HCEC 1CT (cell line): ENCODE results near the gene SLC19A3.
"Not testable (repeated sequence)": the region's sequence is repeated elsewhere in the genome, so short reads cannot be mapped to it uniquely, and the experiment has no call there.

Experiments
- DNase-seq: peaks from one replicate; pipeline ENCODE4 v3.0.0-alpha.2; 2017

SLC19A3 gene

DNA sequence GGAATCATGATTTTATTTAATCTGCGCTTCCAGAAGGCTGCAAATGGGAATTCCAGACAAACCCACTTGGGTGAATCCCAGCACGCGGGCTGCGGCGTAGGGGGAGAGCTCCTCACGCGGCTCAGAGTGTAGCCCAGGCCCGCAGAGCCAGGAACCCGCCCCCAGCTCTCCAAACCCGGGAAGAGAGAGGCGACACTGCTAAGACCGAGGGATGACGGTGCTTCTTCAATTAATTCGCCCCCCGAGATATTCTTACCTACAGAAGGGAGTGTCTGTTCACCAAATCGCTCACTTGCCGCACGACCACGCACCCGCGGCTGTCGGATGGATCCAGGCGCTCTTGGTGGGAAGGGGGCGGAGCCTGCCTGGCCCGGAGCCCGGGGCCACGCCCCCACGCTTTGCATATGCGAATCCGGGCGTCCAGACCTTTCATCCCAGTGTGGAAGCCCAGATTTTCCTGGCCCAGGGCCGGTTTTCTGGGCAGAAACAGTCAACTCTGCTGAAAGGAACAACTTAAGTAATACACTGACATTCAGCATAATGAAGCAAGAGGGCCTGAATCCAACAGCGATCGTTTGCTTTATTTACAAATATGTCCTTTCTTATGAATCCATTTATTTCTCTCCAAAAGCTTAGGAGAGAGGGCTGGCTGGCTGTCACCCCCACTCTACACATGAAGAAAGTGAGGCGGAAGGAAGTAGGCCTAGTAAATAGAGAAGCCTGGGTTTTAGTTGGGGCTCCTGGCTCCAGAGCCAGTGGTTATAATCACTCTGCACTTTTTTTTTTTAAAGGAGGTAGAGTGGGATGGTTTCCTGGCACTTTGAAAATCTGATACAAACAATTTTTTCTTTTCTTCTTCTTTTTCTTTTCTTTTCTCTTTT, at the start of gene SLC19A3:
TSS of gene SLC19A3 (minus strand) at position 342 of the 881 bp plus-strand sequence. CDS start 15,710 bp downstream, outside the sequence.
- peak; percentile 59 for DNase-seq

GRCh38 chr2:227766373-227766883, 48.6 kb upstream of the SLC19A3 start:
- DNase-seq, result peak; percentile 65

- DNase-seq, result no peak
Observed at GRCh38 chr2:227765788-227766372, 48.1 kb upstream of the SLC19A3 start.

GRCh38 chr2:227761740-227762476, 44.1 kb upstream of the SLC19A3 start:
- DNase-seq, result no peak

GRCh38 chr2:227759411-227760118, 41.7 kb upstream of the SLC19A3 start:
- no peak for DNase-seq

- not testable (repeated sequence) for DNase-seq
Observed at GRCh38 chr2:227756261-227756660, 38.4 kb upstream of the SLC19A3 start.

DNA sequence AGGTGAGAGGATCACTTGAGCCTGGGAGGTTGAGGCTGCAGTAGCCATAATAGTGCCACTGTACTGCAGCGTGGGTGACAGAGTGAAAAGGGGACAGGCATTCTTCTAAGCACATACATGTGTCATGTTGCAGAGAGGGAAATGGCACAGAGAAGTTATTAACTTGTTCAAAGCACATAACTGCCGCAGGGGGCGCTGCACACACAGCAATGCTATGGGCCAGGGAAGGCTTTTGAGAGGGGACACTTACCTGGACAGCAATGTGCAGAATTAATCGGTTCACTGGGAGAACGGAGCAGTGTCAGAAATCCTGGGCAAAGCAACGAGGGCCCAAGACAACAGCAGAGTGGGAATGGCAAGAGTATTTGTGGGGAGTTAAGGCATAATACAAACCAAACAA, 30.3 kb upstream of the SLC19A3 start:
- DNase-seq, result peak; percentile 9

GRCh38 chr2:227745594-227745993, 27.8 kb upstream of the SLC19A3 start, which contains the start of gene SCYGR8:
Gene SCYGR8, plus strand, starts transcription at chr2:227745894. Its CDS starts 0 bp downstream, at chr2:227745894.
- DNase-seq, result no peak

DNA sequence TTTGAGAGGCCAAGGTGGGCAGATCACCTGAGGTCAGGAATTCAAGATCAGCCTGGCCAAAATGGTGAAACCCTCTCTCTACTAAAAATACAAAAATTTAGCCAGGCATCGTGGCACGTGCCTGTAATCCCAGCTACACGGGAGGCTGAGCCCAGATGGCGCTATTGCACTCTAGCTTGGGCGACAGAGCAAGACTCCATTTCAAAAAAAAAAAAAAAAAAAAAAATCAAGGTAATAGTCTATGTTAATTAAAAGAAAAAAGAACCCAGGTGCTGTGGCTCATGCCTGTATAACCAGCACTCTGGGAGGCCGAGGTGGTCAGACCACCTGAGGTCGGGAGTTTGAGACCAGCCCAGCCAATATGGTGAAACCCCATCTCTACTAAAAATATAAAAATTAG, 22.9 kb upstream of the SLC19A3 start:
- not testable (repeated sequence) for DNase-seq

- DNase-seq, result no peak
Observed at GRCh38 chr2:227739351-227739750, 21.5 kb upstream of the SLC19A3 start.

DNA sequence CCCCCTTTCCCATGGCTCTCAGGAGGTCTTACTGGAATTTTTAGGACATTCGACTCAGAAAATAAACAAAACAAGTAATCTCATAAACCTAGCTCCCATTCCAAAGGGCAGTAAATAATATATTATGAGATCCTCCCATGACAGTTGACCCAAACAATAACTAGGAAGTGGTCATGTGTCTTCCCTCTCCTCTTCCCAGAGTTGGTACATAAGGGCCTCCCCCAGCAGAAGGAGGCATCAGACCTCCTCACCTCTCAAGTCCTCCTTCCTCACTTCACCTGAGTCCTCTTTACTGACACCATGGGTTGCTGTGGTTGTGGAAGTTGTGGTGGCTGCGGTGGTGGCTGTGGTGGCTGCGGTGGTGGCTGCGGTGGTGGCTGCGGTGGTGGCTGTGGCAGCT, 10.2 kb upstream of the SLC19A3 start, which contains the start of gene SCYGR7:
TSS of gene SCYGR7 (plus strand) at position 301 of the 400 bp plus-strand sequence. CDS start at position 301, 0 bp downstream.
- no peak for DNase-seq

- no peak for DNase-seq
Observed at GRCh38 chr2:227724394-227725039, 6.7 kb upstream of the SLC19A3 start, which contains the start of gene SCYGR6. Gene SCYGR6, minus strand, starts transcription at chr2:227724757. Its CDS starts 0 bp downstream, at chr2:227724757.

GRCh38 chr2:227722821-227723220, 5.0 kb upstream of the SLC19A3 start:
- not testable (repeated sequence) for DNase-seq

GRCh38 chr2:227720680-227721079, 2.9 kb upstream of the SLC19A3 start:
- no peak for DNase-seq

DNA sequence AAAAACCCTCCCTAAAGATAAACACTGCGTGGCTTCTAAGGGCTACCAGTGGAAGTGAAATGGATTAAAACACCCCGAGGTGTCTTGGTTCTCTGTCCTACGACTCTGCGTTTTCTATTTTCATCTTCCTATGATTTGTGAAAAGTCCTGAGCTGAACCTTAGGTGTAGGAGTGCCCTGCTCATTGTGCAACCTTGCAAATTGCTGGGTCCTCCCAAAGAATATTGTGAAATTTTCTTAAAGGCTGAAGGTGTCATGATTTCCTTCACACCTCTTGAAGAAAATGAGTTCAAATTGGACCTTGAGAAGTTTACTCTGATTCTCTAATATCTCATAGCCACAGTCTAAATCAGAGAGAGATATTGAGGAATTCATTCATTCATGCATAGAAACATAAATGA, 1.8 kb upstream of the SLC19A3 start:
- DNase-seq, result no peak

GRCh38 chr2:227716501-227716900, 1.3 kb downstream of the SLC19A3 start:
- no peak for DNase-seq

DNA sequence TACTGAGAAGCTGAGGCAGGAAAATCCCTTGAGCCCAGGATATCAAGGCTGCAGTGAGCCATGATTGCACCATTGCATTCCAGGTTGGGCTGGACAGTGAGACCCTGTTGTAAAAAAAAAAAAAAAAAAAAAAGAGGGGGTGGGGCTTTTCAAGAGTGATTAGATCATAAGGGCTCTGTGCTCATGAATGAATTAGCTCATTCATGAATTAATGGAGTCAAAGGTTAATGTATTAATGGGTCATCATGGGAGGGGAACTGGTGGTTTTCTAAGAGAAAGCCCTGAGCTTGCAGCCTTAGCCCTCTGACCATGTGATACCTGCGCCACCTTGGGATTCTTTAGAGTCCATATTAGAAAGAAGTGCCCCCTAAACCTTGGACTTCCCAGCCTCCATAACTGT, 4.5 kb downstream of the SLC19A3 start:
- DNase-seq, result no peak

DNA sequence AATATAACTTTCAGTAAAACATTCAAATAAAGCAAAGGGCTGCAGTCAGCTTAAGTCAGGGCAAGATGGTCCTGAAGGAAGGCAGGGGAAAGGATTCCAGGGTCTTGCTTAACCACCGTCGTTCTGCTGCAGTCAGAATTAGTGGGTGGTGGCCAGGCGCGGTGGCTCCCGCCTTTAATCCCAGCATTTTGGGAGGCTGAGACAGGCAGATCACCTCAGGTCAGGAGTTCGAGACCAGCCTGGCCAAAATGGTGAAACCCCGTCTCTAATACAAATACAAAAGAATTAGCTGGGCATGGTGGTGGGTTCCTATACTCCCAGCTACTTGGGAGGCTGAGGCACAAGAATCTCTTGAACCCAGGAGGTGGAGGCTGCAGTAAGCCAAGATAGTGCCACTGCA, 6.8 kb downstream of the SLC19A3 start:
- no peak for DNase-seq

DNA sequence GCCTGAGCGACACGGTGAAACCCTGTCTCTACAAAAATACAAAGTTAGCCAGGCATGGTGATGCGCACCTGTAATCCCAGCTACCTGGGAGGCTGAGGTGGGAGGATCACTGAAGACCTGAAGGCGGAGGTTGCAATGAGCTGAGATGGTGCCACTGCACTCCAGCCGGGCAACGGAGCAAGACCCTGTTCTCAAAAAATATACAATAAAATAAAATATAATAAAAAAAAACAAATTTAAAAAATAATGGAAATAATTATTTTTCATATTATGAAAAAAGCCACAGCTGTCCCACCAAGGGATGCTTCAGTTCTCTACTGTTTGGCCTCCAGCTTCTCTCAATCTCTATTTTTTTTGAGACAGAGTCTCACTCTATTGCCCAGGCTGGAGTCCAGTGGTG, 10.4 kb downstream of the SLC19A3 start:
- no peak for DNase-seq

GRCh38 chr2:227706859-227707258, 11.0 kb downstream of the SLC19A3 start:
- no peak for DNase-seq

DNA sequence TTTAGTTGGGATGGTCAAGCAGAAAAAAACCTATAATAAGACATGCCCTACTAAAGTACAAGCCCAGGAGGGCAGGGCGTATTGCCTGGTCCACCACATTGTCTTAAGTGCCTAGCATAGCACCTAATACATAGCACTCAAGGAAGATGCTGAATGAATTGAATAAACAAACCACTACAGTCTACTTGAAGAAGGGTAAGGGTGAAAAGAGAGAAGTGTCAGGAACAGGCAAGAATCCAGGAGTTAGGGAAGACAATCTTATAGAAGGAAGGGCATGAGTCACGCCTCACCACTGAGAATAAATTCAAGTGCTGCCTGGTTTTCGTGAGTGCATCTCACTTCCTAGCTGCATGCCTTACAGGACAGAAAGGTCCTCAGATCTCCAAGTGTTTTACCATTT, 13.9 kb downstream of the SLC19A3 start:
- DNase-seq, result peak; percentile 44

- peak; percentile 39 for DNase-seq
Observed at GRCh38 chr2:227703280-227703732, 14.5 kb downstream of the SLC19A3 start.
